GM19193 (cell line): ENCODE measurements around the gene GOLGA3.

Experiments used
- POLR2A ChIP-seq: IDR thresholded peaks from 4 replicates; pipeline ENCODE4 v1.6.1; 2011; ENCODE audit not compliant: insufficient read depth, insufficient read length; ENCODE audit errors: extremely low read depth

Gene GOLGA3

DNA sequence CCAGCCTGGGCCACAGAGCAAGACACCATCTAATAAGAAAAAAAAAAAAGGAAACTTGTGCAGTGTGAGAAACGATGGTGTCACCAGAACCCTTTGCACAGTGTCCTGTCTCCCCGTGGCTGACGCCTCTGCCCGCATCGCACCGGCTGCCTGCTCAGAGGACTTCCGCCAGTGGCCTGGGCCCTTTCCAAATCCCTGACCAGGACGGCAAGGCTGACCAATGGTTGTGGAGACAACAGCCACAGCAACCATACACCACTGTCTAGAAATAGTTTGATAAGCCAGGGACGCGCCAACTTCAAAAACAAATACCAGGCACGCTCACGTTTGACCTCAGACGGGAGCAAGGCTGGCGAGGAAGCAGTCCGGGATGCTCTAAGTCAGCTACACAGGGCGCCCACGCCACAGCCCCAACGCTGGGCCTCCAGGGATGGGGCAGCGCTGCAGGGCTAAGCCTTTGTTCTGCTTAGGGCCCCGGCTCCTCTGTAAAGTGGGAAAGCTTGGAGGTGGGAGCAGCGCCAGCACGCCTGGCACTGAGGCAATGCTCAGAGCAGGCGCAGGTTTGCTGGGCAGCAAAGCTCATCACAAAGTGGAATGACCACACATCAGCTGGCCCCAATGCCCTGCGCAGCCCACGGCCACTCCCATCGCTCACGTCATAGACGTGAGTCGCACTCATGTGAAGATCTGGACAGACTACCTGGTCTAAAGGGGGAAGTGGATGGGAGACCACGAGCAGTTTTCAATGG is 105.5 kb downstream of the GOLGA3 start:
- peak; percentile 34 for TF ChIP-seq POLR2A

DNA sequence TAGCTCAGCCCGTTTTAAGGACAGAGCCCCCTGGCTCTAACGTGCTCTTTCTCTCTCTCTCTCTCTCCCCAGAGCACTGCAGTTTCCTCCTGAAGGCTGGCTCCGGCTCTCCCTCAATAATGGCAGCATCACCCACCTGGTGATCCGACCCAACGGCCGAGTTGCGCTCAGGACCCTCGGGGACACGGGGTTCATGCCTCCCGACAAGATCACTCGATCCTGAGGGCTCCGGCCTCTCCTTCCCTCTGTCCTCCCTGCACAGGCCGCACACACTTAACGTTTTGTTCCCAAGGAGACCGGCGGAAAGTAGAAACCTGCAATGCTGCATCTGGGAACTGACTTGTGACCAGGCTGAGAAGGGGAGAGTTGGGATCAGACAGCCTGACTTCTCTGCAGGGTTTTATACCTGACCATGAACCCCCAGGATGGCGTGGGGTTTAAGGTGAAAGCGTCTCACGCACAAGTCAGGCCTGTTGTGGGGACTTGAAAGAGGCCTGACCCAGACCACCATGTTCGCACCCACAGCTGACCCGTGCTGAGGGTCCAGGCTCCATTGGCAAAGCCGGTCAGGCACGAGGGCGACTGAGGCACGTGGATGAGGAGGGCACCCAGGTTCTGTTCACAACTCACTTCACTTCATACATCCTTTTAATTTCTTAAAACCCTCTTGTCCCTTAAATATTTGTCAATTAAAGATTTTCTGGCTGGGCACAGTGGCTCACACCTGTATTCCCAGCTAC is 107.9 kb downstream of the GOLGA3 start:
- TF ChIP-seq POLR2A, result peak; percentile 6

DNA sequence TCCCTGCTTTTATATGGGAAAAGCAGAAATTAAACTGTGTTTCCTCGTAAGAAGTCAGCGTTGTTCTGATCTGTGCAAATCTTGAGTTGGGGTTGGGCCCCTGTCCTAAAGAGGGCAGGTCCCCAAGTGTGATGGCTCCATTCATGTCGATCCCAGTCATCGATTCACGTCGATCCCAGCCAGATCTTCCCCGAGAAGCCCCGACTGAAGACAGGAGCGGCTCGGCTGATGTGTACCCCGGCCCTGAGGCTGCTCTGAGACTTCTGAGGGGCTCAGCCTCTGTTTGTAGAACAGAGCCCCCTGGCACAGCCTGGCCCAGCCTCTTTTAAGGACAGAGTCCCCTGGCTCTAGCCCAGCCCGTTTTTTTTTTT is 108.7 kb downstream of the GOLGA3 start:
- TF ChIP-seq POLR2A, result no peak

GRCh38 chr12:132719141-132719953 is 109.3 kb downstream of the GOLGA3 start:
- TF ChIP-seq POLR2A, result no peak
